KOPT-K1 (cell line): ENCODE data around the gene HOXD10.

Experiments
- H3K27ac ChIP-seq: fragments of 200-600 bp; sonication (generic); 2 replicates; pipeline ENCODE4 v1.5.1; 2016; ENCODE audit warnings: antibody characterized with exemption, mild to moderate bottlenecking, low read depth, low read length; ENCODE audit not compliant: poor library complexity, severe bottlenecking
- H3K36me3 ChIP-seq: fragments of 200-600 bp; sonication (generic); 2 replicates; pipeline ENCODE4 v1.5.1; 2017; ENCODE audit warnings: antibody characterized with exemption, mild to moderate bottlenecking, low read length, moderate library complexity; ENCODE audit not compliant: insufficient read depth
- H3K9me3 ChIP-seq: fragments of 200-600 bp; sonication (generic); 2 replicates; pipeline ENCODE4 v1.5.1; 2017; ENCODE audit warnings: antibody characterized with exemption, low read length, mild to moderate bottlenecking; ENCODE audit not compliant: insufficient read depth, poor library complexity, severe bottlenecking

The HOXD10 gene

GRCh38 chr2:176128172-176128981, 11.8 kb downstream of the HOXD10 start:
- H3K9me3 ChIP-seq: no peaks in the 10 kb centered on the region
- no peaks in the 10 kb centered on the region for H3K36me3 ChIP-seq
- H3K27ac ChIP-seq: no peak overlapping the region

- H3K27ac ChIP-seq: no peak within 1 kb of the TSS
- H3K9me3 ChIP-seq: no peaks in the 10 kb centered on the region
- H3K36me3 ChIP-seq: no peaks in the 10 kb centered on the region
Measured at GRCh38 chr2:176128982-176129796, 12.6 kb downstream of the HOXD10 start, which contains the start of gene HOXD8. Gene HOXD8, plus strand, starts transcription at chr2:176129705. Its CDS starts 662 bp downstream, at chr2:176130367.

- Histone ChIP-seq H3K36me3 (no peaks in the 10 kb centered on the region), H3K9me3 (no peaks in the 10 kb centered on the region), H3K27ac (no peak overlapping the region)
Measured at GRCh38 chr2:176129813-176130146, 13.2 kb downstream of the HOXD10 start.

GRCh38 chr2:176130147-176130956, 13.8 kb downstream of the HOXD10 start:
- no peak overlapping the region for H3K27ac ChIP-seq
- H3K36me3 ChIP-seq: no peaks in the 10 kb centered on the region
- no peaks in the 10 kb centered on the region for H3K9me3 ChIP-seq

GRCh38 chr2:176130957-176131847, 14.6 kb downstream of the HOXD10 start:
- H3K9me3 ChIP-seq: no peaks in the 10 kb centered on the region
- no peak overlapping the region for H3K27ac ChIP-seq
- no peaks in the 10 kb centered on the region for H3K36me3 ChIP-seq

GRCh38 chr2:176131848-176132158, 15.2 kb downstream of the HOXD10 start:
- Histone ChIP-seq H3K27ac (no peak overlapping the region), H3K9me3 (no peaks in the 10 kb centered on the region)

GRCh38 chr2:176132205-176133171, 15.9 kb downstream of the HOXD10 start:
- no peaks in the 10 kb centered on the region for H3K9me3 ChIP-seq
- H3K36me3 ChIP-seq: no peaks in the 10 kb centered on the region
- no peak overlapping the region for H3K27ac ChIP-seq

More at GRCh38 chr2:176131848-176132158, 15.2 kb downstream of the HOXD10 start:
- H3K36me3 ChIP-seq: no peaks in the 10 kb centered on the region

GRCh38 chr2:176133389-176133788, 16.8 kb downstream of the HOXD10 start:
- H3K36me3 ChIP-seq: no peaks in the 10 kb centered on the region
- H3K9me3 ChIP-seq: no peaks in the 10 kb centered on the region
- H3K27ac ChIP-seq: no peak overlapping the region

- Histone ChIP-seq H3K9me3 (no peaks in the 10 kb centered on the region), H3K36me3 (no peaks in the 10 kb centered on the region), H3K27ac (no peak overlapping the region)
Measured at GRCh38 chr2:176134035-176134434, 17.5 kb downstream of the HOXD10 start.

GRCh38 chr2:176135035-176135440, 18.5 kb downstream of the HOXD10 start:
- no peaks in the 10 kb centered on the region for H3K9me3 ChIP-seq
- no peak overlapping the region for H3K27ac ChIP-seq
- H3K36me3 ChIP-seq: no peaks in the 10 kb centered on the region

GRCh38 chr2:176136374-176137251, 20.0 kb downstream of the HOXD10 start:
- Histone ChIP-seq H3K36me3 (no peaks in the 10 kb centered on the region), H3K27ac (no peak overlapping the region), H3K9me3 (no peaks in the 10 kb centered on the region)

- Histone ChIP-seq H3K27ac (no peak overlapping the region), H3K36me3 (no peaks in the 10 kb centered on the region), H3K9me3 (no peaks in the 10 kb centered on the region)
Measured at GRCh38 chr2:176137252-176137580, 20.6 kb downstream of the HOXD10 start.

GRCh38 chr2:176137906-176138305, 21.3 kb downstream of the HOXD10 start:
- no peaks in the 10 kb centered on the region for H3K36me3 ChIP-seq
- no peaks in the 10 kb centered on the region for H3K9me3 ChIP-seq
- no peak overlapping the region for H3K27ac ChIP-seq
